HG03558 (cell line): ENCODE measurements around the gene TNFRSF8.

Experiments
- ATAC-seq: cut with Tn5 transposase; IDR thresholded peaks from one replicate; pipeline ENCODE4 v1.9.1; 2021; ENCODE audit warnings: moderate number of reproducible peaks; ENCODE audit not compliant: unreplicated experiment; ENCODE audit errors: extremely low read depth

TNFRSF8 gene

GRCh38 chr1:12168451-12169160 is 105.5 kb downstream of the TNFRSF8 start:
- no peak for ATAC-seq

GRCh38 chr1:12169442-12170135 is 106.5 kb downstream of the TNFRSF8 start:
- no peak for ATAC-seq

- ATAC-seq, result no peak
Observed at GRCh38 chr1:12170263-12170671, 107.2 kb downstream of the TNFRSF8 start.

- ATAC-seq, result no peak
Observed at GRCh38 chr1:12171206-12172041, 108.3 kb downstream of the TNFRSF8 start.

- no peak for ATAC-seq
Observed at GRCh38 chr1:12172042-12172851, 109.1 kb downstream of the TNFRSF8 start.

- no peak for ATAC-seq
Observed at GRCh38 chr1:12173041-12173509, 110.0 kb downstream of the TNFRSF8 start.

GRCh38 chr1:12173631-12174121 is 110.6 kb downstream of the TNFRSF8 start:
- ATAC-seq, result no peak

GRCh38 chr1:12174924-12175810 is 112.1 kb downstream of the TNFRSF8 start:
- no peak for ATAC-seq

- no peak for ATAC-seq
Observed at GRCh38 chr1:12176298-12177118, 113.4 kb downstream of the TNFRSF8 start.

GRCh38 chr1:12177156-12177998 is 114.3 kb downstream of the TNFRSF8 start:
- no peak for ATAC-seq

- ATAC-seq, result no peak
Observed at GRCh38 chr1:12177999-12178441, 114.9 kb downstream of the TNFRSF8 start.

GRCh38 chr1:12178511-12178910 is 115.4 kb downstream of the TNFRSF8 start:
- no peak for ATAC-seq

- ATAC-seq, result no peak
Observed at GRCh38 chr1:12179111-12179519, 116.0 kb downstream of the TNFRSF8 start.

GRCh38 chr1:12179676-12180075 is 116.6 kb downstream of the TNFRSF8 start:
- no peak for ATAC-seq

GRCh38 chr1:12180315-12180714 is 117.2 kb downstream of the TNFRSF8 start:
- ATAC-seq, result no peak

GRCh38 chr1:12180903-12181302 is 117.8 kb downstream of the TNFRSF8 start:
- ATAC-seq, result no peak

GRCh38 chr1:12181568-12181967 is 118.5 kb downstream of the TNFRSF8 start:
- no peak for ATAC-seq
